GM23338 (cell line): ENCODE measurements around the gene MT1B. TPM values are rescaled to one million over a fixed set of nuclear protein-coding genes. Genes with fewer than 3 reads are reported as not detected.

Source experiments
- ATAC-seq: fragments of 200-7000 bp; cut with Tn5 transposase; 3 replicates; pipeline ENCODE4 v1.9.1; 2020
- DNase-seq: peaks from one replicate; pipeline ENCODE4 v3.0.0-alpha.2; 2015; ENCODE audit warnings: low spot score
- H2AFZ ChIP-seq: fragments of 200-600 bp; sonication (generic); 2 replicates; pipeline ENCODE4 v1.8.0; 2016; ENCODE audit warnings: antibody characterized with exemption, mild to moderate bottlenecking, moderate library complexity
- H3F3A ChIP-seq: fragments of 200-600 bp; sonication (generic); replicated peaks from 2 replicates; pipeline ENCODE4 v1.8.0; 2017; ENCODE audit warnings: antibody characterized with exemption, mixed run types, low read depth
- H3K27ac ChIP-seq: fragments of 200-600 bp; sonication (generic); 2 replicates; pipeline ENCODE4 v1.6.1; 2016; ENCODE audit warnings: low read depth
- H3K27me3 ChIP-seq: fragments of 200-600 bp; sonication (generic); 2 replicates; pipeline ENCODE4 v1.8.0; 2016; ENCODE audit warnings: mild to moderate bottlenecking, mixed run types, moderate library complexity; ENCODE audit not compliant: insufficient read depth
- H3K36me3 ChIP-seq: fragments of 200-600 bp; sonication (generic); 2 replicates; pipeline ENCODE4 v1.8.0; 2016; ENCODE audit warnings: mild to moderate bottlenecking; ENCODE audit not compliant: insufficient read depth
- H3K4me1 ChIP-seq: fragments of 200-600 bp; sonication (generic); 2 replicates; pipeline ENCODE4 v1.8.0; 2016; ENCODE audit warnings: mild to moderate bottlenecking, moderate library complexity; ENCODE audit not compliant: insufficient read depth
- H3K4me2 ChIP-seq: fragments of 200-600 bp; sonication (generic); 2 replicates; pipeline ENCODE4 v1.7.1; 2017; ENCODE audit warnings: mixed run types
- H3K4me3 ChIP-seq: fragments of 200-600 bp; sonication (generic); 2 replicates; pipeline ENCODE4 v1.6.1; 2016; ENCODE audit warnings: mixed run types
- H3K79me2 ChIP-seq: fragments of 200-600 bp; sonication (generic); replicated peaks from 2 replicates; pipeline ENCODE4 v1.8.0; 2017; ENCODE audit warnings: mild to moderate bottlenecking; ENCODE audit not compliant: insufficient read depth
- H3K9me2 ChIP-seq: fragments of 200-600 bp; sonication (generic); 2 replicates; pipeline ENCODE4 v1.8.0; 2017; ENCODE audit not compliant: insufficient read depth
- H4K20me1 ChIP-seq: fragments of 200-600 bp; sonication (generic); replicated peaks from 2 replicates; pipeline ENCODE4 v1.8.0; 2017; ENCODE audit warnings: mild to moderate bottlenecking; ENCODE audit not compliant: insufficient read depth
- H3K27ac Mint-ChIP-seq: 2 replicates; pipeline ENCODE4 v1.8.0; 2020; ENCODE audit warnings: inconsistent platforms, mild to moderate bottlenecking, moderate library complexity, mixed read lengths
- H3K27me3 Mint-ChIP-seq: 3 replicates; pipeline ENCODE4 v1.8.0; 2022; ENCODE audit warnings: low read depth, mild to moderate bottlenecking, moderate library complexity, mixed read lengths, inconsistent platforms; ENCODE audit not compliant: insufficient read depth, poor library complexity
- H3K36me3 Mint-ChIP-seq: 3 replicates; pipeline ENCODE4 v1.8.0; 2021; ENCODE audit warnings: low read depth, mild to moderate bottlenecking, inconsistent platforms, moderate library complexity, mixed read lengths
- H3K4me1 Mint-ChIP-seq: 3 replicates; pipeline ENCODE4 v1.8.0; 2020; ENCODE audit warnings: mild to moderate bottlenecking, inconsistent platforms, mixed read lengths
- H3K4me3 Mint-ChIP-seq: 3 replicates; pipeline ENCODE4 v1.8.0; 2021; ENCODE audit warnings: moderate library complexity, mild to moderate bottlenecking, inconsistent platforms, mixed read lengths
- H3K9me3 Mint-ChIP-seq: 3 replicates; pipeline ENCODE4 v1.8.0; 2020; ENCODE audit warnings: moderate library complexity, mild to moderate bottlenecking, inconsistent platforms, mixed read lengths
- CREB1 ChIP-seq: fragments of 250-450 bp; sonication (Bioruptor Pico); IDR thresholded peaks from 2 replicates; pipeline ENCODE4 v1.5.0; 2020; ENCODE audit warnings: low read depth, mild to moderate bottlenecking, moderate library complexity
- ETS1 ChIP-seq: IDR thresholded peaks from 2 replicates; pipeline ENCODE4 v1.6.1; 2016; ENCODE audit warnings: antibody characterized with exemption
- EZH2 ChIP-seq: fragments of 200-600 bp; sonication (generic); IDR thresholded peaks from one replicate; pipeline ENCODE4 v1.8.0; 2017; ENCODE audit warnings: antibody characterized with exemption, mild to moderate bottlenecking, low read depth; ENCODE audit not compliant: unreplicated experiment
- EZH2phosphoT487 ChIP-seq: fragments of 200-600 bp; sonication (generic); IDR thresholded peaks from one replicate; pipeline ENCODE4 v1.8.1; 2018; ENCODE audit warnings: antibody characterized with exemption; ENCODE audit not compliant: unreplicated experiment
- JUNB ChIP-seq: IDR thresholded peaks from one replicate; pipeline ENCODE4 v1.6.1; 2016; ENCODE audit warnings: antibody characterized with exemption; ENCODE audit not compliant: unreplicated experiment
- NANOG ChIP-seq: IDR thresholded peaks from 2 replicates; pipeline ENCODE4 v1.6.1; 2016; ENCODE audit warnings: antibody characterized with exemption, borderline replicate concordance
- POLR2AphosphoS5 ChIP-seq: IDR thresholded peaks from 2 replicates; pipeline ENCODE4 v1.6.1; 2016; ENCODE audit warnings: antibody characterized with exemption, low read depth
- STAT1 ChIP-seq: IDR thresholded peaks from one replicate; pipeline ENCODE4 v1.6.1; 2016; ENCODE audit warnings: antibody characterized with exemption; ENCODE audit not compliant: unreplicated experiment
- ZNF114 ChIP-seq: fragments of 250-450 bp; sonication (Bioruptor Pico); IDR thresholded peaks from 2 replicates; pipeline ENCODE4 v1.5.0; 2020; ENCODE audit warnings: mild to moderate bottlenecking, moderate library complexity
- ZNF331 ChIP-seq: fragments of 250-450 bp; sonication (Bioruptor Pico); IDR thresholded peaks from 2 replicates; pipeline ENCODE4 v1.5.0; 2020; ENCODE audit warnings: low read depth, mild to moderate bottlenecking, moderate library complexity
- ZNF462 ChIP-seq: fragments of 250-450 bp; sonication (Bioruptor Pico); IDR thresholded peaks from 2 replicates; pipeline ENCODE4 v1.5.0; 2020; ENCODE audit warnings: mild to moderate bottlenecking, moderate library complexity
- polyA plus RNA-seq: library from polyadenylated mRNA; unstranded; fragments of >200 nt; fragmentation: Nextera tagmentation; extraction: Ambion mirVana; gene quantifications from 2 replicates; pipeline ENCODE4 v1.2.1, GENCODE V29; 2016
- total RNA-seq: library from RNA; depleted of rRNA; stranded (reverse); fragments of >200 nt; shearing (Covaris generic); gene quantifications from 2 replicates; pipeline ENCODE4 v1.2.3, GENCODE V29; 2014
- TF ChIP-seq, protein P1 (sequence below): IDR thresholded peaks from one replicate; pipeline ENCODE4 v1.6.1; 2018; ENCODE audit warnings: antibody characterized with exemption; ENCODE audit not compliant: unreplicated experiment
- TF ChIP-seq, protein P2 (sequence below), 2 experiments: fragments of 200-600 bp in 1 of 2; sonication (generic) in 1 of 2; conservative IDR thresholded peaks; 2 replicates each; pipeline versions ENCODE4 v1.5.1 to v1.6.1; 2016 to 2017; ENCODE audit warnings: antibody characterized with exemption in 2 of 2, low read depth in 2 of 2, mild to moderate bottlenecking in 2 of 2, moderate library complexity in 1 of 2

The MT1B gene
- total and polyA plus RNA-seq, 2 experiments from 2014 or later: not detected

DNA sequence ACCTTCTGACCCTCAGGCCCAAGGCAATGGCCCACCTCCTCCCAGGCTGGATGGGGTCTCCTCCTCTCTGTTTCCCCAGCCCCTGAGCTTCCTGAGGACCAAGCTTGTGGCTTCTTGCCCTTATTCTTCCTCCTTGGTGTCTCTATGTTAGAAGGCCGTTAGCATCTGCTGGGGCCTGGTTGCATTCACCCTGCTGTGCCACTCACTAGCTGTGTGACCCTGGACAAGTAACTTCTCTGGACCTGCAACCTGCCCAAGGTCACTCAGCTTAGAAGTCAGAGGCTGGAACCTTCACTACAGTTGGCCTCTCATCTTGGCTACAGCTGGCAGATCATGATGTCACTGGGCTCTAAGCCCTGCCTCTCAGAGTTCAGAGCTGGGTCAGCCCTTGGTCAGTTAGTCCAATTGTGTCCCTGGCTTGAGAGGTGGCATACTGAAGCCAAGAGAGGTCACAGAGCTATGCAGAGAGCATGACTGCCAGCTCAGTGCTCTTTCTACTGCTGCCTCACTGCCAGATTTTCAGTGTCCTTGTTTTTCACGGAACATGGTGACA, 40.3 kb upstream of the MT1B start (continued):
- TF ChIP-seq POLR2AphosphoS5 (no peak), EZH2 (no peak), STAT1 (no peak), ZNF462 (CRISPR knock-in tag) (no peak)

- DNase-seq: no peak
- Histone ChIP-seq H3K9me2 (no peaks in the 10 kb centered on the region), H3K36me3 (no peaks in the 10 kb centered on the region), H3K27me3 (peaks cover 99% of the 10 kb centered on the region), H3K4me2 (no peak overlapping the region), H3K4me3 (no peak overlapping the region), H3K79me2 (no peaks in the 10 kb centered on the region), H3F3A (peaks cover 11% of the 10 kb centered on the region; the same call in 1 of the 2 replicates), H3K4me1 (peaks cover 44% of the 10 kb centered on the region), H4K20me1 (0 out of 2 replicates have a peak, but pooled peaks cover 4% of the 10 kb centered on the region), H2AFZ (no peak overlapping the region), H3K27ac (no peak overlapping the region)
- H3K36me3 Mint-ChIP-seq: peaks cover 9% of the 10 kb centered on the region; the same call in 2 of the 3 replicates
- peaks cover 31% of the 10 kb centered on the region for H3K4me1 Mint-ChIP-seq
- ATAC-seq: no peak
- no peaks in the 10 kb centered on the region for H3K9me3 Mint-ChIP-seq
- no peak overlapping the region for H3K4me3 Mint-ChIP-seq
- no peak overlapping the region for H3K27ac Mint-ChIP-seq
- peaks cover 72% of the 10 kb centered on the region for H3K27me3 Mint-ChIP-seq
- no peak for TF ChIP-seq ZNF331 (CRISPR knock-in tag)
- TF ChIP-seq JUNB: no peak
- TF ChIP-seq POLR2AphosphoS5: no peak
- no peak for TF ChIP-seq ETS1
- TF ChIP-seq, protein P1, sequence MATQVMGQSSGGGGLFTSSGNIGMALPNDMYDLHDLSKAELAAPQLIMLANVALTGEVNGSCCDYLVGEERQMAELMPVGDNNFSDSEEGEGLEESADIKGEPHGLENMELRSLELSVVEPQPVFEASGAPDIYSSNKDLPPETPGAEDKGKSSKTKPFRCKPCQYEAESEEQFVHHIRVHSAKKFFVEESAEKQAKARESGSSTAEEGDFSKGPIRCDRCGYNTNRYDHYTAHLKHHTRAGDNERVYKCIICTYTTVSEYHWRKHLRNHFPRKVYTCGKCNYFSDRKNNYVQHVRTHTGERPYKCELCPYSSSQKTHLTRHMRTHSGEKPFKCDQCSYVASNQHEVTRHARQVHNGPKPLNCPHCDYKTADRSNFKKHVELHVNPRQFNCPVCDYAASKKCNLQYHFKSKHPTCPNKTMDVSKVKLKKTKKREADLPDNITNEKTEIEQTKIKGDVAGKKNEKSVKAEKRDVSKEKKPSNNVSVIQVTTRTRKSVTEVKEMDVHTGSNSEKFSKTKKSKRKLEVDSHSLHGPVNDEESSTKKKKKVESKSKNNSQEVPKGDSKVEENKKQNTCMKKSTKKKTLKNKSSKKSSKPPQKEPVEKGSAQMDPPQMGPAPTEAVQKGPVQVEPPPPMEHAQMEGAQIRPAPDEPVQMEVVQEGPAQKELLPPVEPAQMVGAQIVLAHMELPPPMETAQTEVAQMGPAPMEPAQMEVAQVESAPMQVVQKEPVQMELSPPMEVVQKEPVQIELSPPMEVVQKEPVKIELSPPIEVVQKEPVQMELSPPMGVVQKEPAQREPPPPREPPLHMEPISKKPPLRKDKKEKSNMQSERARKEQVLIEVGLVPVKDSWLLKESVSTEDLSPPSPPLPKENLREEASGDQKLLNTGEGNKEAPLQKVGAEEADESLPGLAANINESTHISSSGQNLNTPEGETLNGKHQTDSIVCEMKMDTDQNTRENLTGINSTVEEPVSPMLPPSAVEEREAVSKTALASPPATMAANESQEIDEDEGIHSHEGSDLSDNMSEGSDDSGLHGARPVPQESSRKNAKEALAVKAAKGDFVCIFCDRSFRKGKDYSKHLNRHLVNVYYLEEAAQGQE: no peak
- no peak for TF ChIP-seq EZH2
- no peak for TF ChIP-seq EZH2phosphoT487
- TF ChIP-seq CREB1 (CRISPR knock-in tag): no peak
- TF ChIP-seq STAT1: no peak
- TF ChIP-seq NANOG: no peak
- no peak for TF ChIP-seq ZNF114
- TF ChIP-seq, protein P2, sequence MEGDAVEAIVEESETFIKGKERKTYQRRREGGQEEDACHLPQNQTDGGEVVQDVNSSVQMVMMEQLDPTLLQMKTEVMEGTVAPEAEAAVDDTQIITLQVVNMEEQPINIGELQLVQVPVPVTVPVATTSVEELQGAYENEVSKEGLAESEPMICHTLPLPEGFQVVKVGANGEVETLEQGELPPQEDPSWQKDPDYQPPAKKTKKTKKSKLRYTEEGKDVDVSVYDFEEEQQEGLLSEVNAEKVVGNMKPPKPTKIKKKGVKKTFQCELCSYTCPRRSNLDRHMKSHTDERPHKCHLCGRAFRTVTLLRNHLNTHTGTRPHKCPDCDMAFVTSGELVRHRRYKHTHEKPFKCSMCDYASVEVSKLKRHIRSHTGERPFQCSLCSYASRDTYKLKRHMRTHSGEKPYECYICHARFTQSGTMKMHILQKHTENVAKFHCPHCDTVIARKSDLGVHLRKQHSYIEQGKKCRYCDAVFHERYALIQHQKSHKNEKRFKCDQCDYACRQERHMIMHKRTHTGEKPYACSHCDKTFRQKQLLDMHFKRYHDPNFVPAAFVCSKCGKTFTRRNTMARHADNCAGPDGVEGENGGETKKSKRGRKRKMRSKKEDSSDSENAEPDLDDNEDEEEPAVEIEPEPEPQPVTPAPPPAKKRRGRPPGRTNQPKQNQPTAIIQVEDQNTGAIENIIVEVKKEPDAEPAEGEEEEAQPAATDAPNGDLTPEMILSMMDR (conservative IDR thresholded peaks at IDR 0.05; ENCODE audit: low read depth in 2 of 2): no peak
These were observed 38.0 kb upstream of the MT1B start for GRCh38 chr16:56613706-56614105.
